GDM1 (cell line): Measurements from ENCODE around the gene IGFBP2.

Source experiments
- DNase-seq: peaks from one replicate; lab custom pipeline; 2025; lab: John Stamatoyannopoulos, UW

Gene IGFBP2

DNA sequence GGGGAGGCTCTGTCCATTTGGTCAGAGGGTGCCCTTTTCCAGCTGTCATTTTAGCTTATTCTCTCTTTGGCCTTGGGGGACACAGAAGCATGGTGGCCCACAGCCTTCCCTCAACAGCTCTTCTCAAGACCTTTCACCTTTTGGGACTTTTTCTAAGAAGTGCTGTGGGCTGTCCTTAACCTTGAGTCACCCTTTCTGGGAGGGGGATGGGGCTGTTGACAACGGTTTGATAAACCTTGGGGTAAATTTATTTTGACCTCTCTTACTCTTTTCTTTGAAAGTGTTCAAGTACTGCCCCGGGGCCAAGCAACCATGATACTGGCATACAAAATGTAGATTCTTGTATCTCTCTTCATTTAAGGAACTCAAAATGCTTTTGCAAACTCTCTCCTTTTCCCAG lies 48.5 kb downstream of the IGFBP2 start:
- no peak for DNase-seq

DNA sequence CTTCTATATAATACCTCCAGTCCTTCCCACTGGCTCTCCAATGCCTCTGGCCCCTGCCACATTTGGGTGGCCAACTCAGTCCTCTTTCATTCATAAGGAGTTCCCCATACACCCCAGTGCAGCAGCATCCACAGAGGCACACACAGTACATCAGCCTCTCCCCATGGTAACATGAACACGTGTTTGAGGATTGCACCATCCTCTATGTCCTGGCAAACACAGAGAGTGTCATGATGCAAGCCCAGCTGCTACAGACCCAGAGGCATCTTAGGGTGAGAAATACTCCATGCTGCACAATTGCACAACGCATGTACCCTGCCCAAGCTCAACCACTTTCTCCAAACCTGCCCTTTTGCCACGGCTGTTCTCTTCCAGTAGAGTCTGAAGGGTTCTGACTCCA lies 50.6 kb downstream of the IGFBP2 start:
- DNase-seq: no peak

DNA sequence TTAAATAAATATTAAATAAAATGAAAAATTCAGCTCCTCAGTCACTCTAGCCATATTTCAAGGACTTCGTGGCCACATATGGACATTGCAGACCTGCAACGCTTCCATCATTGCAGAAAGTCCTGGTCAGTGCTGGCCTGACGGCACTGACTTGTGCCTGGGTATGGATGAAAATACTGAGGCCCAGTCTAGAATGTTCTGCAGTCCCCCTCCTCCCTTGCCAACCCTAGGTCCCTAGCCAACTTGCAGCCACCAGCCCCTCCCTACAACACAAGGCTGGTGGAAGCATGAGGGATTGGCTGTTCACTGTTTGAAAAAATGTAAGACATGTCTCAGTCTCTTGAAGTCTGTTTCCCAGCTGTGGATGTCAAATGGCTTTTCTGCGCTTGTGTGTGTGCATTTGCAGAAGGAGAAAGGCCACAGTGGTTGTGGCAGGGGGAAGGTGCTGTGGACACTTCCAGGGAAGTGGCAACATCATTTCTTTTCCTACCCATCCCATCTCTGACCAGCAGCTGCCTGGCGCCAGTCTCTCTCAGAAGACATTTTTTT lies 52.2 kb downstream of the IGFBP2 start:
- no peak for DNase-seq

DNA sequence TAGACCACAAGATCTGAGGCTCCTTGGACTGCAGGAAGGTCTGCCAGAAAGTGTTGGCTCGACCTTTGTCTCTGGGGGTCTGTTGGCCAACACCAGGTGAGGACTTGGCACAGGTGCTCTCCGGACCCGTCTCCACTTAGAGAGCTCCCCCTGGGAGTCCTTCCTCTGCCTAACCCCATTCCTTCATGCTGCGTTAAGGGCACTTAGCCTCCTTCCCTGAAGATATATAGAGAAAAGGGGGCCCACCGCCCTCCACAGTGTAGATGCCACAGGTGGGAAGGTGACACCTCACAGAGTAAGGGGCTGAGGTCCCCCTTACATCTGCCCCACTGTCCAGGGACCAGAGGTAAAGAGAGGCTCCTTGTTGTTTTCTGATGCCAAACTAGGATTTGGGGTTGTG lies 53.9 kb downstream of the IGFBP2 start:
- DNase-seq: no peak

DNA sequence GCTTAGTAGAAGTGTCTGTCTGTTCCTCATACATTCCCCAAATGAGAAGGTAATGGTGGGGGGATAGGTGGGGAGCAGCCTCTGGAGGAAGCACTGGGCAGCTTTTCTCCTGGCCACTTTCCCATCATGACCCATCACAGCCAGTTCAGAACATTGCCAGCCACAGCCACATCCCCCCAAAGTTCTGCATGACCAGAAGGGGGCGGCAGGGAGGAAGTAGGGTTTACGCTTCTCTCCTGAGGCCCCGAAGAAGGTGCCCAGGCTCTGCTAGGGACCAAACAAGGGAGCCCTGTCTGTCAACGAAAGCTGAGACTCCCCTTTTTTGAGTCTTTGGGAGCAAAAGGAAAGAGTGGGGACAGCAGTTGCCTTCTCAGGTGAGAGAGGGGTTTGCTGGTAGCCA lies 54.4 kb downstream of the IGFBP2 start:
- DNase-seq: no peak

DNA sequence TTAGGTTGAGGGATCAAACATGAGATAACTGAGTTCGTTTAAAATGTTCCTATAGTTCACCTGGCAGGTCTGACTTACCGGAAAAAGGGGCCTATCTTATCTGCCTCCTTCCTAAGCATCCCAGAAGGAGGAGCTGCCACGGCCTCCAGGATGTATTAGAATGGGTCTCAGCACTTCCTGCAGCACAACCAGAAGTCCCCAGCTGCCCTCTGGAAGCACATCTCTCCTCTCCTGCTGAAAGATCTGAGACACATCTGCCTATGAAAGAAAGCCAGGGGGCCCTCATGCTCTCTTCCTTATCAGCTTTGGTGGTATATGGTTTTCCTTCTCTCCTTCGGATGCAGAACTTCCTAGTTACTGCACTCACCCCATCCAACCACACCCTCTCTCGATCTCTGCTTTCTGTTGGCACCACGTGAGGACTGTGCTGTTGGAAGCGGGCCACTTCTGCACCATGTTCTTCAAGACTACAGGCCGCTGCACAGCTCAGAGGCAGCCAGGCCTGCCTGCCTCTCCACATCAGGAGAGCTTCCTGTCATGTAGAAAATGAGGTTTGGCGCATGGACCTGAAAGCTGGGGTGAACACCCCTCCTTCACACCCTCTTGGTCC lies 55.6 kb downstream of the IGFBP2 start:
- DNase-seq: no peak

DNA sequence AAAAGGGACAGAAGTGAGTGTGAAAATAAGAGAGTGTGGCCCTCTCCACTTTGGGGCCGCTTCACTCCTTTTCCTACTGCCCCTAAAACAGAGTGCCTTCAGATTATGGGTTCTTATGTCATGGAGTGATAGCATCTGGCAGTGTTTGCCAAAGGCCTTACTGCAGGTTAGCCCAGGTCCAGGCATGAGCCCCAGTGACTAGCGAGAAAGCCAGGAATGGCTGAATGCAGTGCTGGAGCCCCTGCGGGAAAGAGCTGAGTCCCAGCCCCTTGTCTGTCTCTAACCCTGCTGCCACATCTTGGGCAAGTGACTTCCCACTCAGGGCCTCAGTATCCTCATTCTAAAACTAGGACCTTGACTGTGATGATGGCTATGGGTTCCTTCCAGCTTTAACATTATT lies 56.2 kb downstream of the IGFBP2 start:
- DNase-seq: no peak

DNA sequence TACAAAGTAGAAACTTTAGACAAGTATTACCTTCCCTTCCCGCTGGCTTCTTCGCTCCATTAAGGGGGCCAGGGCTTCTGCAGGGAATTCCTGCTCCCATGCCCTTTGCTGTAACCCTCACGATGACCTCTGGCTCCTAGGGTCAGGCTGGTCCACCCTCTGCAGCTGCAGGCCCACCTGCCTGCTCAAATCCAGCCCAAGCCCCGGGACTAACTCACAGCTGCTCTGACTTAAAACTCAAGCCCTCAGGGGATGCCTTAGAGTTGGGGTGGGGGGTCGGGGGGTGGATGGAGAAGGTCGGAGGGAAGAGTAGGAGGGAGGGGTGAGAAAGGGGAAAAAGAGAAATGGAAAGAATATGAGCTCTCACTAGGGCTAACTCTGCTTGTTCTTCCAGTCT lies 57.2 kb downstream of the IGFBP2 start:
- no peak for DNase-seq

DNA sequence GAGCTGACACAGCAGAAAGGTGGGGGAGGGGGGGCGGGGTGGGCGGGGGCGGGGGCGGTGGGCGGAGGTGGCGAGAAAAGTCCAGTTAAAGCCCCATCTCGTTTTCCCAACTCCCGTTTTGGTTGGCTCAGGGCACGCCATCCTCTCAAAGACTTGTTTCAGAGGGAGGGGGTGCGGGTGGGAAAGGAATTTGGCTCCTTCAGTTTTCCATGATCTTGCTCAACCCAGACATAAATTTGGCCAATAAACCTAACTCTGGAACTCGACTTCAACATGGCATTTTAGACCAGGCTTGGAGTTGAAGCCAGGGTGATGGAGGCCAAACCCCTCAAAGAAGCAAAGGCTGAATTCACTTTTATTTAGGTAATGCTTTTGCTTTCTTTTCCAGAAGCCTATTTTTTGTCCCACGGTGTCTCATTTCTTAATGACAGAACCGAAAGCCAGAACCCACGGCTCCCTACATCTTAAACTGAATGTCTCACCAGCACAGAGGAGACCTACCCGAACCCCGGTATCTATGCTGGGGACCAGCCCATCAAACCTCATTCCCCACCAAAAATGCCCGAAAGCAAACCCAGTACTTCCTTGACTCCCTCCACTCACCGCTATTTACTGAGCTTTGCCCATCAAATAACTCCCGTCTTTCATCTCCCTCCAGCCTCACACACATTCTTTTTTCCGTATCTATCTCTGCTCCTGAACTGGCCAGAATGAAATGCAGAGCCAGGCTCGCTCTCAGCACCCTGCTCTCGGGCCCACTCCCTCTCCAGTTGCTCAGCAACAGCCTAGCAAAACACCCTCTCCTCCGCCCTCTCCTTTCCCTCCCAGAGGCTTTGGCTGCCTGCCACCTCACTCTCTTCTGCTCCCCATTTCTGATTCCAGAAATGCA lies 57.9 kb downstream of the IGFBP2 start:
- no peak for DNase-seq

DNA sequence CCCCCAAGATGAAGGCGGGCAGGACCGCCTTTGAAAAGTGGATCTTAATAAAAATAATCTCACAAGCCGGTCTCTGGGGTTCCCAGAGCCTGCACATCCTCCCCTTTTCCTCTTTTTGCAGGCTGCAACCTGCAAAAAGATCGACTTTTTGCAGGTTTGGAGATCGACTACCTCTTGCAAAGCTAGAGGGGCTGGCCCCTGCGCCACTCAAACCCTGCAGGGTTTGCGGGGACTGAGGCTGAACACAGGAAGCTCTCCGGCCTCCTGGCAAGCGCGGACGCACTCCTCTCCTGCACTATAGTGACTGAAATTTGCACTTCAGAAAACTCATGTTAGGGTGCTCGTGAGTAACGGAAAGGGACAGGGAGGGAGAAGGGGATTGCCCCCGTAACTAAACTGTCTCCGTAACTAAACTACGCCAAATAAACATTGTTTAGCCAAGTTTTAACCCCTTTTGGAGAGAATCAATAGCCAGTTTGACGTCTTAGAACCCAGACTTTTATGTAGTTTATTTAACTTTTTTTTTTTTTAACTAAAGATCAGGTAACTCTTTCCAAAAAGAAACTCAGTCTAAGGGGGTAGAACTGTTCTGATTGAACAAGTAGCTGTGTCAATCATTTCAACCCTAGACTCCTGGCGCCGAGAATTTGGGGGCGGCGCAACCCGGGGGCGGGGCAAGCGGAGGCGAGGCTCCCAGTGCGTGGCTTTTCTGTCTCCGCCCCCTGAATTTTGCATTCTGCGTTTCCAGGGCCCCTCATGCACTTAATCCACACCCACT lies 59.6 kb downstream of the IGFBP2 start:
- DNase-seq: no peak

DNA sequence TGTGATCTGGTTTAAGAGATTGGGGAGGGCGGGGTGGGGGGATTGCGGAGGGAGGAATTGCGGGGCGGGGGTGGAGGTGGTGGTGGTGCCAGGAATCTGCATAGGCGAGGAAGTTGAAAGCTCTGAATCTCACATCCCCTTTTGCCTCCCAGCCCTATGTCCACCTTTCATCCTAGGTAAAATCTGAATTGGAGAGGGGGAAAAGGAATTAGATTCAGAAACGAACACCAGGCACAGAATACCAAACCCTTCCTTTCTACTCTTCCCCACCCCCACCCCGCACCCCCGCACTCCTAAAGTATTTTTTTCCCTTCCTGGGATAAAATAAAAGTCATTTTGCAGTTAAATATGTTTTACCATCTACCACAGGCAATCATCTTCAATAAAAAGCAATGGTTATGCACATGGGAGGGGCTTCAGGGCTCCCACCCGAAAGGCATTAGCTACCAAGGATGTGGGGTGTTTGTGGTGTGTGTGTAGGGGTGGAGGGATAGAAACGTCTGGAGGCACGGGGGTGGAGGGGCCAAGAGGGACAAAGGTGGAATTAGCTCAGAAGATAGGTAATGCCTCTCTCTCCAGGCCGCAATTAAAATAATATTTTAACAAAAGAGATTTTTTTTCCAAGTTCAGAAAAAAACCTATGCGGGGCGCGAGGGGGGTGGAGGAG lies 60.3 kb downstream of the IGFBP2 start:
- no peak for DNase-seq

DNA sequence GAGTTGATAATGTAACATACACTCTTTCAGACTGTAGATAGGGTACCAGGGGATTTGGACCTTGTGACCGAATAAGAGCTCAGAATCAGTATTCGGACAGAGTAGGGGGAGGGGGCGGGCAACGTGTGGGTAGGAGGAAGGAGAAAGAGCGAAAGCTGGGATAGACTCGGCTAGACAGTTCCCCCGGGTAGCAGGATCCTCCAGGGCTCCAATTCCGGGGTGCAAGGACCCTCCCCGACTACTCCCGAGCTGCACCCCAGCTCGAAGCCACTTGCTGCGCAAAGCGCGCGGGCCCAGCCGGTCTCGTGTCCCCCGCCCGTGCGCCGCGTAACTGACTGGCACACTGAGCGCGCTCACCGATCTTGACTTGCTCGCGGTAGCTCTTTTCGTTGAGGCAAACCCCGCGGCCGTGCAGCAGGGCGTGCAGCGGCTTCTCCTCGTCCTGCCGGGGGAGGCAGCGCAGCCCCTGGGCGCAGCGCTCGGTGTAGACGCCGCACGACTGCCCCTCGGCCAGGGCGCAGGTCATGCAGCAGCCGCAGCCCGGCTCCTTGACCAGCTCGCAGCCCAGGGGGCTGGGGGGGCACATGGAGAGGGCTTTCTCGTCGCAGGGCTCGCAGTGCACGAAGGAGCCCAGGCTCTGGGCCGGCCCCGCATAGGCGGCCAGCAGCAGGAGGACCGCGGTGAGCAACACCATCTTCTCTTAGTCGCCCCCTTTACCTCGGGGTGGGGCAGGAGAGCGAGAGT lies 61.0 kb downstream of the IGFBP2 start:
- no peak for DNase-seq

DNA sequence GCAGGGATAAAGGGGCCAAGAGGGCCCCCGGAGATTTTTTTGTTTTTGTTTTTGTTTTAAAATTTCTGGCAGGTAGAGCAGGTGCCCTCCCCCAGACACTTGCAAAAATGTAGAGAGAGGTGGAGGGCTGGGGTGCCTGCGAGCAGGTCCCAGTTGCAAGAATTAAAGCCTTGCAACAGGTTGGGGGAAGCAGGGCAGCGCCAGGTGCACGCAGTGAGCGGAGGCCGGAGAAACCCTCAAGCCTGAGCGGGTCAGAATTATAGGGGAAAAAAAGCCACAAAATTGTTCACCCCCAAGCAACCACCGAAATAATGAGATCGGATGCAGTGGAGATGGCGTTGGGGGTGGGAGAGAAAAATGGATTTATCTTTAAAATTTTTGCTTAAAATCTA lies 61.6 kb downstream of the IGFBP2 start:
- no peak for DNase-seq

DNA sequence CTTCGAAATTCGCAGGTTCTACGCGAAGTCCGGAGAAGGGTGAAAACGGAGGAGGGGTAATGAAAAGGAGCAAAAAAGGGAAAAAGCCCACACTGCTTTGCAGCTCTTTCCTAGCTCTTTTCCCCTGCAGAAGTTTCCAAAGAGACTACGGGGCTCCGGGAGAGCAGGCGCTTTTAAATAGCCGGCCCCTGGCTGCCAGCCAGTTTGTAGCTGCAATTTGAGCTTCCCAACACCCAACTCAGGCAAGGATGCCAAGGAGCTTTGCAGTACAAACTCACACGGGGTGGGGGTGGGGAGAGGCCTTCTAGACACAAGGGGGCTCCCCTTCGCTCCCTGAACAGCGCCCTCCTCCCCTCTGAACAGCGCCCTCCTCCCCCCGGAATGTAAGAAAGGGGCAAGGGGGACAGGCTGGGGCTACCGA lies 62.2 kb downstream of the IGFBP2 start, which contains the start of gene IGFBP5:
IGFBP5 (minus strand) TSS at position 149 of the 421 bp plus-strand sequence. CDS start 774 bp downstream, outside the sequence.
- DNase-seq: no peak

DNA sequence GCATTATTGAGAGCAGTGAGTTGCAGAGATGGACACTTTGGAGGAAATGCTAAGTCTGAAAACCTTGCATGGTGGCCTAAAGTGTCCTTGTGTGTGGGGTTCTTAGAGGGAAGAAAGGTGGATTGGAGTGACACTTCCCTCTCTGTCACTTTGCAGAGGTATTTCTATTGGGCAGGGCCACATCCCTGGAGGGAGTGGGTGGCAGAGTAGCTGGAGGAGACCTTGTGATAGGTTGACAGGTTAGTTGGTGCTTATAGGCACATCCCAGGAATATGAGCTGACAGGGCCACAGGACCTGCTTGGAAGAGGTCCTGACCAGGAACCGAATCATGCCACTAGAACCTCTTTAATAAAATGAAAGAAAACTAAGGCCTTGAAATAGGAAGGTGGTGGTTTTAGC lies 63.1 kb downstream of the IGFBP2 start:
- no peak for DNase-seq

DNA sequence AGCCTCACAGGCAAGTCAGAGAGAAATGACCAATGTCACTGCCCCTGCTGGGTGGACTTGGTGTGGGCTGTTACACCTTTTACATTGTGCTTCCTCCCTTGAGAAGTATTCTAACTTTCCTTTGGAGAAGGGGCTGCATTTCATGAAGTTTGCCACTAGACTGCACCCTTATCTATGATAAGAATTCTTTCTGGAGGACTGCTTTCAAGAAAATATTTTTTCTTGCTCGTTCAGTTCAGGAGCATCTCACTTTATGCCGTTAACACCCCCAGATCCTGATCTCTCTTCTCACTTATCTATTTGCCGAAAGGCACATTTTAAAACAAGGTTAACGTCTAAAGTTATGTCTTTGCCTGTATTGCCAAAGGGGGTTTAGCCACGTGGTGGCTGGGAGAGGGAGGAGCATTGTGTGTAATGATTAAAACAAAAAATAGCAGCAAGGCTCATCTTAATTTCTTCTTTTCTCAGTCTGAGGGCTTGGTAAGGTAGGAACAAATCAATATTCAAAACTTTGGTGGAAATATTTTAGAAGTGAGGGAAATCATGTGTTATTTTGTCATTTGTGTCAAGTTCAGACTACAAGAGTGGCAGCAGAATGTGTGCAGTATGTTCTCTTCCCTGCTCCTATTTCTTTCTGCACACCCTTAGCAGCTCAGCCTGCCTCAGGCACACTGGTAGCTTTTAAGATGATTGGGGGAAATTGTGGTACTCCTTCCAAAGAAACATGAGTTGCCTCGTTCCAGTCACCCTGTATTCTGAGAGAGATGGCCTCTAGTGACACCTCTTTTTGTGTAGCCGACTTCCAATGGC lies 63.7 kb downstream of the IGFBP2 start:
- no peak for DNase-seq

DNA sequence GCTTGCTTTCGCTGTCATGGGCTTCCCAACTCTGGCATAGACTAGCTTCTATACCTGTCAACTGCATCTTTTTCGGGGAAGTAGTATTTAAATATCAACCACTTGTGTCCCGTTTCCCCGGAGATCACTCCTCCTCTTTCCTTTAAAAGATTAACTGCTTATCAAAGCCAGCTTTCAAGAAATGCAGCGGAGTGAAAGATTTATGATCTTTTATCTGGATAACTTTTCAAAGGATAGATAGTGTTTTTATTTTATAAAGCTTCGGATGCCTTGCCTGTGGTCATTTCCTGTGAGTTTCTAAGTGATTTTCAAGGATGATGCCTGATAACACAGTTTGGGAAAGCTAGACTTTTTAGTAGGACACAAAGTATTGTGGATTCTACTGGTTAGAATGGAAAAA lies 65.1 kb downstream of the IGFBP2 start:
- no peak for DNase-seq

DNA sequence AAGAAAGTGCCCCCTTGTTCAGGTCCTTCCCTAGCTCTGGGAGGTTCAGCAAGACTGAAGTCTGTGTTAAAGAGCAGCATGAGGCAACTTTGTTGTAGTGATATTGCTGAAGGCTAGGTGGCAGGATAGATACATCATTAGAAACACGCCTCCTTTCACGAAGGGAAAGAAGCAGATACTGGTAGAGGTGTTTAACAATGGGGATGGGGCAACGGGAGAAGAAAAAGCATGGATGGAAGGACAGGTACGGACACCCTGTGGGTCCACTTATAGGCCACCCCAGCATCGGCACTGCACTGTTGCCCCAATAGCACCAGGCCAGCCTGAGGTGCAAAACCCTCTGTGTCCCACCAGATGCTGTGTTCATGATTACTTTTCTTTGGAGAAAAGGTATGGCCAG lies 65.7 kb downstream of the IGFBP2 start:
- no peak for DNase-seq

DNA sequence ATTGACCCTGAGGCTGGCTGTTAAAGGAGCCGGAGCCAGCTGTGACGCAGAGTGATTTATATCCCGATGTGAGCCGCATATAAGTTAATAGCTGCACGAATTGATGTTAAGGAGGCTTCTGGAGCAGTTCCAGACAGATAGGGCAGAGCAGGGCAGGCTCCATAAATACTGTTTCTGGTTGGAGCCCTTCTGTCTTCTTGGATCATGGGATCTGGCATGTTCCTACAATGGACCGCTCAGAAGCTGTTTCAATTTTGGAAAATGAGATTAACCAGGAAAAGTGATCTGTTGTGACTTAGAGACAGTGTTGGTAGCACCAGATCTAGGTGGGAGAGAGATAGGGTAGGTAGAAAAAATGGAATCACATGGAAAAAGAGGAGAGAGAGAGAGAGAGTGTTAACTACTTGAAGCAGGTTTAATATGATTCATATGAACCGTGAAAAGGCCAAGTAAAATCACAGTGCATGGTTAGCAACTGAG lies 66.9 kb downstream of the IGFBP2 start:
- no peak for DNase-seq

DNA sequence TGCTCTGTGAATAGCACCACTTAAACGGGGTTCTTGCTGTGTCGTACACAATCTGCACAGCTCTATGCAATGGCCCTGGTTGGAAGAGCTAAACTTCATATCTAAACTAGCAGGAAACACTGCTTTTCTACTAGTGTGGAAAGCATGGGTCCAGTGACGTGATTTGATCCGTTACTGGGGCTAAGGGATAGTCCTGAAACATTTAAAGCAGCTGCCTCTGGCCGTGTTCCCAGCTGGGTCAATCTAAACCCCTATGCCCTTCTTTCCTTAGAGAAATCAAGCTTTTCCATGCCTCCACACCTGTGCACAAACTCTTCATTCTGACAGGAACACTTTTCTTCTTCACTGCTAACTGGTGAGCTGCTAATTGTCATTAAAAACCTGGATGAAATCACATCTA lies 67.6 kb downstream of the IGFBP2 start:
- DNase-seq: no peak
